HG02981 (cell line): ENCODE measurements around the gene SLC41A2.

Experiments
- ATAC-seq: cut with Tn5 transposase; IDR thresholded peaks from one replicate; pipeline ENCODE4 v1.9.1; 2021; ENCODE audit warnings: mild to moderate bottlenecking, moderate library complexity; ENCODE audit not compliant: unreplicated experiment

The SLC41A2 gene

DNA sequence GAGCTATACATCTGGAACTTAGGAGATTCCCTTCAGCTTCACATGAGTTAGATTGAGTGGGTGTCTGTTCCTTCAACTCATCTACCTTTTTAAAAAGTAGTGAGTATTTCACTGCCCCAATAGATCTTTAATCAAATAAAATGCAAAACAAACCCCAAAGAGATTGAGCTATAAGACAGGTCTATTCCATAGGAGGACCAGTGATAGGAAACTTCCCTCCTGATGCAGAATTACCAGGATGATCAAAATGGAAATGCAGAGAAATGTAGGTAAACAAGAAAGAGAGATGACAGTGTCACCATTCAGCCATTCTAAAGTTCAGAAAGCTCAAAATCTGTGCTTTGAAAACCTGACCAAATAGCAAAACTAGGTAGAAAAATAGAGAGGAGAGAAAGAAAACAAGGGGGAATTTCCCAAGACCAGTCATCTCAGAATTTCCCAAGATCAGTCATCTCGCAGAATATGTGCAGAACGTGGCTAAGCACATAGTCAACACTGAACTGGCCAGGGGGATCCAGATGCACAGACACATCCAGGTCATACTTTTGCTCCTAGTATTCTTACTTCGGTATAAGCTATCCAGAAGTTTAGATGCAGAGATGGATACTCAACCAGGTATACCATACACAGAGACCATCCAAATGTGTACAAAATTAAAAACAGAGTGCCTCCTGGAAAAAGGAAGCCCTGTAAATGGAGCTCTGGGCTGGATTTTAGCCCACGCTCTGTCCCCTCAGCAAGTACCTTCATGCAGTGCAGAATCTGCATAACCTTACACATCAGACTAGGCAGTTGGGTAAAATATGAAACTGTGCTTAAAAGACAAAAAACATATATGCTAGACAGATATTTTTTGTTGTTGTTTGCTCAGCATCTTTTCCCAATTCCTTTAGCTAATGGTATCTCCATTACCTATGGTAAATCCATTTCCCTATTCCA, 27.4 kb downstream of the SLC41A2 start:
- ATAC-seq: peak; percentile 92

DNA sequence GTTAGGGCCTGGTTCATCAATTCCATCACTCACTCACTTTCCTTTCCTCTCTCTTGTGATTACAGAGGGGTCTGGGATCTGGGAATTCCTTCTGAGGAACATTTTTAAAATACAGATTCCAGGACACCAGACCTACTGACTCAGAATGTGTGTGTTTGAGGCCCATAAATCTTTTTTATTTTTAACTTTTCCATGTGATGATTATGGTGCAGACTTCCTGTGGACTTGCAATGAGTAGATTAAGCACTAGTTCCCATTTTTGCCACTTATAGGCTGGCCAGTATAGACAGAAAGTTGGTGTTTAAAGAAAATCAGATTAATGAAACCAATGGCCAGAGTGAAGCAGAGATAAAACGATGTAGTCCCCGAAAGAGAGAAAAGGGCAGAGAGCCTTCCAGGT, 28.1 kb downstream of the SLC41A2 start:
- no peak for ATAC-seq

DNA sequence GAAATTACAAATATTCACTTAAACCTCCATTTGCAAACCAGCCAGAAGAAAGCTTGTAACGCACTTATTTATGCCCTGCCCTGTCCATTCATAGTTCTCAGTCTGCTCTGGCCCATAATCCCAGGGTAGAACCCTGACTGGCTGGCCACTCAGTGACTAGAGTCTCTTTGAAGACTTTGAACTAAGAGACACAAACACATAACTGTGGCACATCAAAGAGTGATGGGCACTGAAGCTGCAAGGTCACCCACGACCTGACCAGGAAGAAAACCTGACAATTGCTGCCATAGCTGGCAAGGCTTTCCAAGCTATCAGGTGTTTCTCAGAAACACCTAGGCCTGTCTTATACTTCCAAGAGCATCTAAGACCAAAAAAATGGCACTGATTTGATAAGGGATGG, 28.7 kb downstream of the SLC41A2 start:
- no peak for ATAC-seq

DNA sequence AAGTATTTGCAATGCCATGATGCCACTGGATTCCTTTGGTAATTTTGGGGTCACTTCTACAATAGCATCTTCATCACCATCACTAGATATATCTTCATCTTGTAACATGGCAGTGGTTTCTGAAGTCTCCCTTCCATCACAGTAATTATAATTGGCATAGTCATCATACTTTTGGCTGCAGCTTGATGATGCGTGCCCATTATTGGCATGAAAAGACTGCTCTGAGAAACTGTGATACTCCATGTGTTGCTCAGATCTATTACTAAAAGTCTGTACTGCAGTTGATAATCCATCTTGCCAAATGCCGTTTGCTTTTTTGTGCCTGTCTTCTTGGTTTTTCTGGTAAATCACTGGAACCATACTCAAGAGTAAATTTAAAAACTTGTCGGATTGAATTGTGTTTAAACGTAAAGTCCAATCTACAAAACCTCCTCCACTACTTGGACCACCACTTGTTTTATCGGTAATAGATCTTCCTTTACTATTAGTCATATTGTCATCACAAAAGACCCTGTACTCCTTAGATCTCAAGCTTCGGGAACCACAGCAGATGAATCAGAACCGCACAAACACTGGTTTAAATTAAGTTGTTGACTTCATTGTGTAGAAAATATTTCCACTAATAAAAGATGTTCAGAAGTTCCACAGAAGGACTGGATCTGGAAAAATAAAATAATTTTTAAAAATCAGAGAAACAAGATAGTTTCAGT, 29.9 kb downstream of the SLC41A2 start:
- ATAC-seq: no peak

DNA sequence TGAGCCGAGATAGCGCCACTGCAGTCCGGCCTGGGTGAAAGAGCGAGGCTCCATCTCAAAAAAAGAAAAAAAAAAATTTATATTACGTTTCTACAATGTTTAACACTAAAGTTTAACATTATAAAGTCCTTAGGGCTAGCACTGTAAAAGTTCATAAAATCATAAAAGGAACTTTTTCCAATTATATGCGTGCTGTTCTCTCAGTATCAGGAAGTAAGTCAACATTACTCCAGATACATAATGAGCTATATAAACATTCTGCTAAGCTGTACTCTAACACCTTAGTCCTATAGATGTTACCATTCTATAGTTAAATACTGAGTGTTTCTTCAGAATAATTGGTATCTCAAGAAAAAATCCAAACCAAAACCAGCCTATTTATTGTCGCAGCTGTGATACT, 32.6 kb downstream of the SLC41A2 start:
- no peak for ATAC-seq

DNA sequence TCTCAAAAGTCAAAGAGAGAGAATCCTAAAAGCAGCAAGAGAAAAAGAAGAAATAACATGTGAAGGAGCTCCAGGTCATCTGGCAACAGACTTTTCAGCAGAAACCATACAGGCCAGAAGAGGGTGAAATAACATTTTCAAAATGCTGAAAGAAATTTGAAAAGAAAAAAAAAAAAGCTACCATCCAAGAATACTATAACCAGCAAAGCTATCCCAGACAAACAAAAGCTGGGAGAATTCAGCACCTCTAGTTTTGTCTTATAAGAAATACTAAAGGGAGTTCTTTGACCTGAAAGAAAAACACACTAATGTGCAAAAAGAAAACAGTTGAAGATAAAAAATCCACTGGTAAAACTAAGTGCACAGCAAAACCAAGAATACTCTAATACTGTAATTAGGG, 36.8 kb downstream of the SLC41A2 start:
- no peak for ATAC-seq

DNA sequence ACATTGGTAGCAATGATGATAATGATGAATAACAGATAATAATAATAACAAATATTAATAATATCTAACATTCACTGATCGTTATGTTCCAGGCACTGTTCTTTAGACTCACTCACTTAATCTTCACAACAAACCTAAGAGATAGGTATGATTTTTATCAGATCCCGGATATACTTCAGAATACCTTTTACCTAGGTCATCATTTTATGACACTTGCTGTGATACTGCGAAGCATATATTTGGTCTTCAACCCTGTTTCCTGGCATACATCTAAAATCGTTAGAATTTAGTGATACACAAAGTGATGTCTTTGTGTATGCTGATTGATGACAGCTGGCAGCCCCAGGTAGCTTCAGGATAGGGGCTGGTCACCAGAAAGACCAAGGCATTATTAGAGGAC, 46.1 kb downstream of the SLC41A2 start:
- no peak for ATAC-seq

DNA sequence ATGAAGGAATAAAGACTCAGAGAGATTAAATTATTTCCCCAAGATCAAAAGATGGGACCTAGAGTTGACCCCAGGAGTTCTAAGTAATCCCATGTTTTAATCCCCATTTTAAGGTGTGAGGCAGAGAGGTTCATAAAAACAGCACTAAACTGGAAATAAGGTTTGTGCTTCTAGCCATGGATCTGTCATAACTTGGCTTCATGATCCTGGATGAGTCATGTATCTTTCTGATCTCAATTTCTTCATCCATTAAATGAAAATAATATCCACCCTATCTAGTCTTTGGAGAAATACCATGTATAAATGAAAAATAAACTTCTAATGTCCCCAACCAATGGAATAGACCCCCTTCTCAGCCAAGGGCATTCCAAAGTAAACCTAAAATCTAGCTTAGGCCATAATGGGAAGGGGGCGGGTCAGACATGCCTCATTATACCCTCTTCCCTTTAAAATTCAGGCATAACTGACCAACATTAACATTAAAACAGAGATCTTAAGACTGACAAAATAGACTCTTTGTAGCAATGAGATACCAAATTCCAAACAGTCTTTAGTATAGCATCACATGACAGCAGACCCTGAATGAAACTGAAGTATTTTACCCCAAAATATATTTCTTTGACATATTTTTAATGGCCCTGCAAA, 47.8 kb downstream of the SLC41A2 start:
- ATAC-seq: no peak

DNA sequence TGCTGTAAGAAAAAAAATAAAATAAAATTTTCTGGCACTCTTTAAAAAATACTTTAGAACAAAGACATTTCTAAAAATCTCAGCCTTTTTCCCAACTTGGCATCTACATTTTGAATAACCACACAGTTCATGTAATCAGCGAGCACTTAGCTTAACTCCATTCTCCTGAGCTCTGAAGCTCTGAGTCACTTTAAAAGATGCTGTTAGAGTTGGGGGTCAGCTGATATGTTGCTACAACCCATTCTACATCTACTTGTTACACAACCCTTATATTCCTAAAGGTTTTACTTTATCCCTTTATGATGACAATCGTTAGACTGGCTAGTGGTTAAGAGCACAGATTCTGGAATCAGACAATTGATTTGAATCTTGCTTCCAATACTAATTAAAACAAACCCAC, 48.3 kb downstream of the SLC41A2 start:
- ATAC-seq: no peak
